Adrenal gland (tissue), 12 donors: Measurements from ENCODE around the gene LCN10. TPM values are rescaled to one million over a fixed set of nuclear protein-coding genes. Genes with fewer than 3 reads are reported as not detected.
A peak's percentile ranks its signal among the peaks of the same experiment; 100 is the strongest.

ENCODE experiments used
- DNase-seq, 7 donors: peaks; one replicate each; pipeline ENCODE4 v3.0.0-alpha.2; 2019 to 2020
- H3K27ac ChIP-seq, 5 donors: fragments of 200-600 bp; sonication (generic) in 4 of 5; 1 replicate in 3 of 5; 2 replicates in 2 of 5; pipeline versions ENCODE4 v1.5.1 to v1.8.0; 2016 to 2020; ENCODE audit warnings: mild to moderate bottlenecking in 1 of 5
- H3K27me3 ChIP-seq: fragments of 200-600 bp; 2 replicates; pipeline ENCODE4 v1.8.0; 2021
- H3K36me3 ChIP-seq, 2 donors: fragments of 200-600 bp; replicated peaks in 1 of 2; 1 replicate in 1 of 2; 2 replicates in 1 of 2; pipeline versions ENCODE4 v1.5.1 to v1.8.0; 2018 to 2022
- H3K4me1 ChIP-seq, 2 donors: fragments of 200-600 bp; replicated peaks in 1 of 2; 1 replicate in 1 of 2; 2 replicates in 1 of 2; pipeline versions ENCODE4 v1.5.1 to v1.8.0; 2018 to 2021
- H3K4me3 ChIP-seq, 4 donors: fragments of 200-600 bp; sonication (generic) in 3 of 4; one replicate each; pipeline ENCODE4 v1.5.1; 2016 to 2018
- H3K9me3 ChIP-seq, 3 donors: fragments of 200-600 bp; sonication (generic) in 1 of 3; replicated peaks in 1 of 3; 1 replicate in 2 of 3; 2 replicates in 1 of 3; pipeline versions ENCODE4 v1.5.1 to v1.8.0; 2016 to 2021
- POLR2A ChIP-seq, 2 donors: fragments of 450-650 bp; IDR thresholded peaks; one replicate each; pipeline ENCODE4 v1.6.1; 2017; ENCODE audit warnings: antibody characterized with exemption in 2 of 2, mild to moderate bottlenecking in 2 of 2, moderate library complexity in 1 of 2
- WGBS, 4 donors: extraction: QIAGEN DNeasy Blood & Tissue Kit in 2 of 4; methylation state at CpG; one replicate each; pipeline versions ENCODE4 v1.1.5 to v1.1.7; 2013 to 2017; 5-methylcytosine and 5-hydroxymethylcytosine counted together
- intact Hi-C, 2 donors: fragments of 100-400 bp; cut with DNase I; formaldehyde crosslinking; loops; one replicate each; pipeline versions ENCODE4 v1.14.1 to v1.15.0; 2022 to 2023
- polyA plus RNA-seq, 3 donors: library from polyadenylated mRNA; stranded (reverse); fragments of 200-250 nt in 2 of 3; fragments of 350-450 nt in 1 of 3; fragmentation: Illumina TruSeq in 1 of 3; extraction: RNeasy Lipid Tissue Mini Kit (QIAGEN cat#74804) in 1 of 3; gene quantifications; one replicate each; pipeline ENCODE4 v1.2.3, GENCODE V29; 2013 to 2014
- total RNA-seq, 9 donors: library from RNA; depleted of rRNA in 4 of 9; stranded (reverse); fragments of >200 nt in 4 of 9; fragments of 120-200 nt in 1 of 9; fragmentation: NEBNext Ultra II Directional in 1 of 9; extraction: Animal tissue kit (Norgen Biotek cat#: 25700) in 1 of 9; gene quantifications; one replicate each; pipeline versions ENCODE4 v1.1.0 to v1.2.4, GENCODE V29; 2013 to 2023
- TF ChIP-seq, protein P1 (sequence below), 6 experiments: fragments of 450-650 bp in 4 of 6; fragments of 200-600 bp in 2 of 6; sonication (generic) in 1 of 6; IDR thresholded peaks; 1 replicate in 5 of 6; 2 replicates in 1 of 6; pipeline versions ENCODE4 v1.5.1 to v1.8.0; 2016 to 2021; ENCODE audit warnings: antibody characterized with exemption in 6 of 6, mild to moderate bottlenecking in 2 of 6, moderate library complexity in 1 of 6
- donor health status: healthy with polysubstance abuse.
- donor health status: Bipolar disorder and iron deficiency.
- donor health status: DM: yes; HTN: yes; CAD: no.
- donor health status: DM: no; HTN: no; CAD: no.
- donor health status: DM: no; HTN: no; CAD: no.
- donor health status: DM: yes; HTN: yes; CAD: no.

Gene LCN10
- total and polyA plus RNA-seq, 12 donors: 0.11 to 9.5 (median 0.84) TPM; not detected in 6

- Histone ChIP-seq H3K4me3 (no peak overlapping the region), H3K9me3 (no peaks in the 10 kb centered on the region), H3K27me3 (no peaks in the 10 kb centered on the region), H3K4me1 (no peaks in the 10 kb centered on the region), H3K27ac (peak overlapping the region in 1 of 5 donors; percentile 45), H3K36me3 (peaks cover 0 to 32% of the 10 kb centered on the region in 2 donors)
- 46 to 56% (median 51%) methylated on average over 10 to 20 of the region's 20 CpGs for whole genome bisulfite sequencing, 4 donors
- intact Hi-C loops: no loop called here
- DNase-seq: no peak
- TF ChIP-seq, protein P1, sequence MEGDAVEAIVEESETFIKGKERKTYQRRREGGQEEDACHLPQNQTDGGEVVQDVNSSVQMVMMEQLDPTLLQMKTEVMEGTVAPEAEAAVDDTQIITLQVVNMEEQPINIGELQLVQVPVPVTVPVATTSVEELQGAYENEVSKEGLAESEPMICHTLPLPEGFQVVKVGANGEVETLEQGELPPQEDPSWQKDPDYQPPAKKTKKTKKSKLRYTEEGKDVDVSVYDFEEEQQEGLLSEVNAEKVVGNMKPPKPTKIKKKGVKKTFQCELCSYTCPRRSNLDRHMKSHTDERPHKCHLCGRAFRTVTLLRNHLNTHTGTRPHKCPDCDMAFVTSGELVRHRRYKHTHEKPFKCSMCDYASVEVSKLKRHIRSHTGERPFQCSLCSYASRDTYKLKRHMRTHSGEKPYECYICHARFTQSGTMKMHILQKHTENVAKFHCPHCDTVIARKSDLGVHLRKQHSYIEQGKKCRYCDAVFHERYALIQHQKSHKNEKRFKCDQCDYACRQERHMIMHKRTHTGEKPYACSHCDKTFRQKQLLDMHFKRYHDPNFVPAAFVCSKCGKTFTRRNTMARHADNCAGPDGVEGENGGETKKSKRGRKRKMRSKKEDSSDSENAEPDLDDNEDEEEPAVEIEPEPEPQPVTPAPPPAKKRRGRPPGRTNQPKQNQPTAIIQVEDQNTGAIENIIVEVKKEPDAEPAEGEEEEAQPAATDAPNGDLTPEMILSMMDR (IDR thresholded peaks at IDR 0.05): no peak
- TF ChIP-seq POLR2A (IDR thresholded peaks at IDR 0.05): no peak
Observed at GRCh38 chr9:136720251-136720897, 22.4 kb downstream of the LCN10 start.

DNA sequence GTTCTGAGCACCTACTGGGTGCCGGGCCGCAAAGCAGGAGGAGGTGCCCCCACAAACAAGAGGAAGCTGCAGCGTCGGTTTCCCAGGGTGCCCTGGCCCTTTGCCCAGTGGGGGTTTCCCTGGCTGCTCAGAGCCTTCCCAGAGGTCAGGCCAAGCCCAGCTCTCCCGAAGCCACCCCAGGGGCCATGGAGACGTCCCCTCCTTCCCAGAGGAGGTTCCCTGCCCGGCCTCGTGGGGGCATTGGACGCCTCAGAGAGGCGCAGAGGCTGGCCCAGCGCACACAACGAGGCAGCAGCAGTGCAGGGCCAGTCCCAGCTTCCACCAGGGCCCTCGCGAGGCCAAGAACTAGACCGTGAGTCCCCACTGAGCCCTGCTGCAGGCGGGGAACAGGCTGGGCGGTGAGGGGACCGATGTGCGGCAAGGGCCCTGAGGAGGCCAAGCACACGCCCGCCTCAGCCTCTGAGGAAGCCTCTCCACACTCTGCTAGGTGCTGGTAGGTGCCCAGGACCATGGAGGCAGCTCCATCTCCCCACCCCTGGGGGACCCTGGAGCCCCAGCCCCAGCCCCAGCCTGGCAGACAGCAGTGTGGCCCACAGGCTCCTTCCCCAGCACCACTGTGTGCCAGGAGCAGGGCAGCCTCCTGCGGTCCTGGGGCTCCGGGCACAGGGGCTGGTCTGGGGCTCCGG, 23.4 kb downstream of the LCN10 start:
- 50 to 64% (median 57%) methylated on average over 7 to 24 of the region's 24 CpGs for WGBS, 4 donors
- intact Hi-C loops: no loop called here
- TF ChIP-seq POLR2A (IDR thresholded peaks at IDR 0.05): no peak
- TF ChIP-seq, protein P1 (IDR thresholded peaks at IDR 0.05): no peak
- H3K9me3 ChIP-seq: no peaks in the 10 kb centered on the region
- no peaks in the 10 kb centered on the region for H3K4me1 ChIP-seq
- no peak for DNase-seq
- H3K27ac ChIP-seq: no peak overlapping the region
- H3K27me3 ChIP-seq: peaks cover 6% of the 10 kb centered on the region
- peaks cover 0 to 21% of the 10 kb centered on the region in 2 donors for H3K36me3 ChIP-seq
- H3K4me3 ChIP-seq: no peak overlapping the region

DNA sequence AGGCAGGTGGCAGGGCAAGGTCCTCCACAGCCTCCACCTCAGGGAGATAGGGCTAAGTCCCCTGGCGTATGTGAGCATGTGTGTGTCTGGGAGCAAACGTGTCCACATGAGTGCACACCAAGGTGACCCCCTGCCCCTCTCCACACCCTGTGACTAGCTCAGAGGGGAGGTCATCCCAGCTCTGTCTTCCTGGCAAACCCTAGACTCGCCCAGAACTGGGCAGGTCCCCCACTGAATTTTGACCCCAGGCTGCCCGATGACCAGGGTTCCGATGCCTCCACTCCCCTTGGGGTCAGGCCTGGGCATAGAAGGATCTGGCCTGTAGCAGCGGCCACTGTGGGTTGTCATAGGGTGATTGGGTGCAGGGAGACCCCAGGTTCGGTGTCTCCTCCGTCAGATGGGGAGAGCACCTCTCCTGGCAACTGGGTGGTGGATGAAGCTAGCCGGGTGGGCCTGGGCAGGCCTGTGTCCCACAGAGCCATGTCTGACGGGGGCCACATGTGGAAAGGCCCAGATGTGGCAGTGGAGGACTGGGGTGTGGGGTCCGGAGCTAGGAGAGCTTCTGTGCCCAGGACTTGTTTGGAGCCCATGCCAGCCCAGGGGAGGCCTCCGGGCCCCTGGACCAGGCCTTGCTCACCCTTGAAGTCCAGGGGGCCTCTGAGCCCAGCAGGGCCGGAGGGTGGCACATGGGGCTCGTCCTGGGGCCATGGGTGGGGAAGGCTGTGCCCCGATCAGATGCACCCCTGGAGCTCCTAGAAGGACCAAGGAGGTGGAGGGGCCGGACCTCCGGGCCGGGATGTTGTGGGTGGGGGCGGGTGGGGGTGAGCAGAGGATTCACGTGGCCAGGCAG, 24.2 kb downstream of the LCN10 start:
- TF ChIP-seq, protein P1 (IDR thresholded peaks at IDR 0.05): no peak
- no peak for TF ChIP-seq POLR2A (IDR thresholded peaks at IDR 0.05)
- Histone ChIP-seq H3K27me3 (peaks cover 10% of the 10 kb centered on the region), H3K9me3 (no peaks in the 10 kb centered on the region), H3K4me3 (no peak overlapping the region), H3K36me3 (peaks cover 0 to 14% of the 10 kb centered on the region in 2 donors), H3K27ac (no peak overlapping the region), H3K4me1 (no peaks in the 10 kb centered on the region)
- DNase-seq: no peak
- intact Hi-C loops: no loop called here
- WGBS, 4 donors: 72 to 88% (median 78%) methylated on average over 6 to 20 of the region's 20 CpGs

DNA sequence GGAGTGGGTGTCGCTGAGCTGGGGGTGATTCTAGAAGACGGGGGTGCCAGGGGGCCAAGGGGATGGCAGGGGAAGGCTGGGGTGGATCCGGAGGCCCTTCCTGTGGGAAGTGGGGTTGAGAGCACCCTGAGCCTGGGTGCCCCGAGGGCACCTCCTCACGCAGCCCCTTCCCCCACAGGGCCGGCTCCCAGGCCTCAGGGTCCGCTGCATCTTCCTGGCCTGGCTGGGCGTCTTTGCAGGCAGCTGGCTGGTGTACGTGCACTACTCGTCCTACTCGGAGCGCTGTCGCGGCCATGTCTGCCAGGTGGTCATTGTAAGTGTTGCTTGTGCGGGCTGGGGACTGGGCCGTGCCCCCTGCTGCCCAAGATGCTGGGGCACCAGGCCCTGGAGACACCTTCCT, 25.3 kb downstream of the LCN10 start:
- Histone ChIP-seq H3K27me3 (peaks cover 19% of the 10 kb centered on the region), H3K4me3 (no peak overlapping the region), H3K36me3 (peaks cover 0 to 2% of the 10 kb centered on the region in 2 donors), H3K27ac (no peak overlapping the region), H3K4me1 (no peaks in the 10 kb centered on the region), H3K9me3 (no peaks in the 10 kb centered on the region)
- intact Hi-C loops: no loop called here
- DNase-seq: no peak
- TF ChIP-seq, protein P1 (IDR thresholded peaks at IDR 0.05): no peak
- no peak for TF ChIP-seq POLR2A (IDR thresholded peaks at IDR 0.05)
- 68 to 84% (median 81%) methylated on average over 1 to 16 of the region's 16 CpGs for WGBS, 4 donors
